GM12878 (cell line): ENCODE data around the gene ERICH2. TPM values are rescaled to one million over a fixed set of nuclear protein-coding genes. Genes with fewer than 3 reads are reported as not detected.

Experiments used
- ATAC-seq: fragments of 200-7000 bp; cut with Tn5 transposase; 3 replicates; pipeline ENCODE4 v1.9.1; 2020; ENCODE audit warnings: mild to moderate bottlenecking, moderate library complexity
- BruUV-seq: library from RNA; stranded (reverse); fragments of 400-500 nt; replicated peaks from 2 replicates; lab custom pipeline; 2021; lab: Mats Ljungman, UMichigan
- CTCF ChIA-PET: fragments of 300-600 bp; sonication (Branson Sonifier 250); formaldehyde crosslinking; extraction: SDS; loops from one replicate; lab custom pipeline; 2021; ENCODE audit warnings: inconsistent platforms; lab: Yijun Ruan, JAX
- POLR2A ChIA-PET: fragments of 350-600 bp; formaldehyde crosslinking; extraction: SDS; loops from one replicate; lab custom pipeline; 2021; ENCODE audit warnings: inconsistent platforms; lab: Charles Lee
- RAD21 ChIA-PET: fragments of 300-600 bp; sonication (Branson Sonifier 250); formaldehyde crosslinking; loops from one replicate; lab custom pipeline; 2023; ENCODE audit warnings: antibody characterized with exemption; ENCODE audit not compliant: unreplicated experiment; lab: Charles Lee
- SMC1A ChIA-PET: fragments of 300-600 bp; sonication (Branson Sonifier 250); formaldehyde crosslinking; loops from one replicate; lab custom pipeline; 2023; ENCODE audit not compliant: unreplicated experiment, uncharacterized antibody; lab: Charles Lee
- DNase-seq: peaks from one replicate; pipeline ENCODE4 v3.0.0-alpha.2; 2011; ENCODE audit warnings: low read depth, low spot score
- FAIRE-seq: peaks from 3 replicates; lab custom pipeline; 2011; peaks lifted over from hg19 to GRCh38; lab: Jason Lieb, UNC
- H2AFZ ChIP-seq: 2 replicates; pipeline ENCODE4 v1.6.0; 2011; ENCODE audit warnings: low read depth, low read length, control low read depth; ENCODE audit not compliant: control insufficient read depth
- H3K27ac ChIP-seq: 2 replicates; pipeline ENCODE4 v1.5.1; 2011; ENCODE audit warnings: control low read depth; ENCODE audit not compliant: control insufficient read depth, insufficient read depth
- H3K27me3 ChIP-seq, 2 experiments: replicated peaks in 1 of 2; 2 replicates each; pipeline versions ENCODE4 v1.6.0 to v1.6.1; 2011; ENCODE audit warnings: low read length in 1 of 2; ENCODE audit not compliant: control insufficient read depth in 2 of 2, insufficient read depth in 2 of 2
- H3K36me3 ChIP-seq, 2 experiments: 2 replicates each; pipeline ENCODE4 v1.5.1; 2011; ENCODE audit warnings: low read length in 1 of 2; ENCODE audit not compliant: control insufficient read depth in 2 of 2, insufficient read depth in 2 of 2
- H3K4me1 ChIP-seq: 2 replicates; pipeline ENCODE4 v1.6.1; 2011; ENCODE audit warnings: mild to moderate bottlenecking, low read length, moderate library complexity, mixed read lengths; ENCODE audit not compliant: control insufficient read depth, insufficient read depth
- H3K4me2 ChIP-seq: 2 replicates; pipeline ENCODE4 v1.6.0; 2011; ENCODE audit warnings: control low read depth; ENCODE audit not compliant: control insufficient read depth, insufficient read depth
- H3K4me3 ChIP-seq: fragments of 200-600 bp; sonication (generic); 2 replicates; pipeline ENCODE4 v1.5.1; 2016
- H3K79me2 ChIP-seq: 2 replicates; pipeline ENCODE4 v1.6.0; 2011; ENCODE audit warnings: low read length; ENCODE audit not compliant: control insufficient read depth, insufficient read depth
- H3K9ac ChIP-seq: 2 replicates; pipeline ENCODE4 v1.8.0; 2011; ENCODE audit warnings: low read length, control low read depth, mixed read lengths; ENCODE audit not compliant: control insufficient read depth, insufficient read depth
- H3K9me3 ChIP-seq: replicated peaks from 3 replicates; pipeline ENCODE4 v1.5.1; 2011; ENCODE audit warnings: mild to moderate bottlenecking, low read length; ENCODE audit not compliant: control insufficient read depth, insufficient read depth
- H4K20me1 ChIP-seq: 2 replicates; pipeline ENCODE4 v1.6.0; 2011; ENCODE audit not compliant: control insufficient read depth, insufficient read depth
- CEBPB ChIP-seq, 2 experiments: fragments of 150-350 bp in 1 of 2; IDR thresholded peaks; 2 replicates each; pipeline ENCODE4 v1.6.1; 2012 to 2014; ENCODE audit warnings: low read depth in 2 of 2, low read length in 2 of 2, borderline replicate concordance in 1 of 2, inconsistent platforms in 1 of 2
- CHD2 ChIP-seq: IDR thresholded peaks from 2 replicates; pipeline ENCODE4 v1.6.1; 2011; ENCODE audit warnings: low read depth, low read length, improper control_type of control experiment, borderline replicate concordance
- EGR1 ChIP-seq, 2 experiments: IDR thresholded peaks; 1 replicate in 1 of 2; 2 replicates in 1 of 2; pipeline ENCODE4 v1.6.1; 2011 to 2012; ENCODE audit warnings: low read depth in 2 of 2, low read length in 2 of 2, borderline replicate concordance in 1 of 2, mild to moderate bottlenecking in 1 of 2, moderate library complexity in 1 of 2
- POU2F2 ChIP-seq: IDR thresholded peaks from 3 replicates; pipeline ENCODE4 v1.6.1; 2011; ENCODE audit warnings: low read depth, mild to moderate bottlenecking, low read length, borderline replicate concordance
- RUNX3 ChIP-seq: IDR thresholded peaks from 2 replicates; pipeline ENCODE4 v1.6.1; 2012; ENCODE audit warnings: low read length, inconsistent platforms
- SPI1 ChIP-seq: IDR thresholded peaks from 2 replicates; pipeline ENCODE4 v1.6.1; 2011; ENCODE audit warnings: low read depth, mild to moderate bottlenecking, low read length, moderate library complexity, borderline replicate concordance; ENCODE audit not compliant: insufficient read depth
- WRNIP1 ChIP-seq: IDR thresholded peaks from 2 replicates; pipeline ENCODE4 v1.6.1; 2011; ENCODE audit warnings: low read depth, low read length, improper control_type of control experiment, borderline replicate concordance
- ZZZ3 ChIP-seq: IDR thresholded peaks from 2 replicates; pipeline ENCODE4 v1.6.1; 2011; ENCODE audit warnings: low read depth; ENCODE audit not compliant: control insufficient read depth, insufficient read length
- in situ Hi-C: fragments of 300-500 bp; cut with MboI; formaldehyde crosslinking; loops from 9 replicates; pipeline ENCODE4 v1.14.3; 2018; ENCODE audit warnings: mixed read lengths
- intact Hi-C: fragments of 100-400 bp; cut with micrococcal nuclease; formaldehyde crosslinking; loops from one replicate; pipeline ENCODE4 v1.14.2; 2022; ENCODE audit not compliant: unreplicated experiment
- polyA plus RNA-seq, 11 experiments: library from polyadenylated mRNA; depleted of rRNA in 4 of 11; unstranded in 6 of 11; stranded (reverse) in 5 of 11; fragments of >200 nt; fragmentation: Nextera tagmentation in 4 of 11; fragmentation: Illumina TruSeq in 1 of 11; extraction: Ambion mirVana in 4 of 11; extraction: Trizol in 1 of 11; gene quantifications; 1 replicate in 1 of 11; 2 replicates in 10 of 11; pipeline versions ENCODE4 v1.2.1 to v1.2.3, GENCODE V29; 2011 to 2016; ENCODE audit warnings: inconsistent platforms in 2 of 11, missing spikeins in 2 of 11, low read depth in 1 of 11
- total RNA-seq, 4 experiments: library from RNA; depleted of rRNA in 3 of 4; stranded (reverse); fragments of >200 nt in 3 of 4; fragmentation: Illumina TruSeq in 1 of 4; extraction: Trizol in 1 of 4; gene quantifications; 2 replicates each; pipeline versions ENCODE4 v1.2.1 to v1.2.3, GENCODE V29; 2013 to 2021
- TF ChIP-seq, protein P1 (sequence below): fragments of 450-650 bp; IDR thresholded peaks from 2 replicates; pipeline ENCODE4 v1.6.1; 2017; ENCODE audit warnings: mild to moderate bottlenecking, low read depth, inconsistent platforms; ENCODE audit not compliant: poor library complexity, severe bottlenecking
- TF ChIP-seq, protein P2 (sequence below): fragments of 450-650 bp; IDR thresholded peaks from 2 replicates; pipeline ENCODE4 v1.6.1; 2017; ENCODE audit warnings: borderline replicate concordance
- TF ChIP-seq, protein P3 (sequence below): IDR thresholded peaks from 2 replicates; pipeline ENCODE4 v1.6.1; 2012; ENCODE audit warnings: low read length, inconsistent platforms
- TF ChIP-seq, protein P4 (sequence below): IDR thresholded peaks from 2 replicates; pipeline ENCODE4 v1.6.1; 2011; ENCODE audit warnings: low read depth, mild to moderate bottlenecking, low read length, moderate library complexity, borderline replicate concordance; ENCODE audit errors: extremely low read depth
- TF ChIP-seq, protein P5 (sequence below): IDR thresholded peaks from 2 replicates; pipeline ENCODE4 v1.6.1; 2011; ENCODE audit warnings: mild to moderate bottlenecking, low read depth, low read length, moderate library complexity; ENCODE audit not compliant: insufficient replicate concordance
- TF ChIP-seq, protein P6 (sequence below): fragments of 450-650 bp; conservative IDR thresholded peaks from 2 replicates; pipeline ENCODE4 v1.6.1; 2017; ENCODE audit warnings: mild to moderate bottlenecking, moderate library complexity

The ERICH2 gene
- total and polyA plus RNA-seq, 10 of the 15 experiments (the other 5 are each of a cell fraction or from before 2014, with no cell fraction given) = not detected

DNA sequence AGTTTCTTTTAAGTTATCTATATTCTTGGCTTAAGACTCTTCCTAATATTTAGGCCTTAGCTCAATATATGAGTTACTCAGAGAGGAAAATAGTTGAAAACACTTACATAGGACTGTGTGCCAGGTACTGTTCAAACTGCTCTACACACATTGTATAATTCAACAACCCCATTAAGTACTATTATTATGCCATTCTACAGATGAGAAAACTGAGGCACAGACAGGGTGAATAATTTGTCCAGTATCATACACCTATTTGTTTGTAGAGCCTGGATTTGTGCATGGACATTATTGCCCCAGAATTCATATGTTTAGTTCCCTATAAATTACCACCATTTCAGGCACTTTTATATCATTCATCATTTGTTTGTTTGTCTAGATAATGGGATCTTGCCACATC, 28.8 kb downstream of the ERICH2 start:
- POLR2A ChIA-PET = no interaction called here
- BruUV-seq = no TSS peak
- H3K9me3 ChIP-seq = no peaks in the 10 kb centered on the region
- H2AFZ ChIP-seq = no peak overlapping the region
- intact Hi-C loops (no loop called here), in situ Hi-C loops (no loop called here)
- no peak overlapping the region for H3K27ac ChIP-seq
- no peak for FAIRE-seq
- SMC1A ChIA-PET = no interaction called here
- H3K4me2 ChIP-seq = no peak overlapping the region
- DNase-seq = no peak
- H3K79me2 ChIP-seq = no peaks in the 10 kb centered on the region
- no peaks in the 10 kb centered on the region for H3K4me1 ChIP-seq
- no peak for ATAC-seq
- H4K20me1 ChIP-seq = no peaks in the 10 kb centered on the region
- H3K36me3 ChIP-seq = no peaks in the 10 kb centered on the region
- RAD21 ChIA-PET = no interaction called here
- no peak overlapping the region for H3K4me3 ChIP-seq
- H3K9ac ChIP-seq = no peak overlapping the region
- H3K27me3 ChIP-seq = no peaks in the 10 kb centered on the region
- CTCF ChIA-PET = interaction anchor here (1.2 kb wide), 1 partner anchor 13 kb away, joined by 3 read pairs; no protein-coding TSS in a partner anchor
- TF ChIP-seq, protein P1, sequence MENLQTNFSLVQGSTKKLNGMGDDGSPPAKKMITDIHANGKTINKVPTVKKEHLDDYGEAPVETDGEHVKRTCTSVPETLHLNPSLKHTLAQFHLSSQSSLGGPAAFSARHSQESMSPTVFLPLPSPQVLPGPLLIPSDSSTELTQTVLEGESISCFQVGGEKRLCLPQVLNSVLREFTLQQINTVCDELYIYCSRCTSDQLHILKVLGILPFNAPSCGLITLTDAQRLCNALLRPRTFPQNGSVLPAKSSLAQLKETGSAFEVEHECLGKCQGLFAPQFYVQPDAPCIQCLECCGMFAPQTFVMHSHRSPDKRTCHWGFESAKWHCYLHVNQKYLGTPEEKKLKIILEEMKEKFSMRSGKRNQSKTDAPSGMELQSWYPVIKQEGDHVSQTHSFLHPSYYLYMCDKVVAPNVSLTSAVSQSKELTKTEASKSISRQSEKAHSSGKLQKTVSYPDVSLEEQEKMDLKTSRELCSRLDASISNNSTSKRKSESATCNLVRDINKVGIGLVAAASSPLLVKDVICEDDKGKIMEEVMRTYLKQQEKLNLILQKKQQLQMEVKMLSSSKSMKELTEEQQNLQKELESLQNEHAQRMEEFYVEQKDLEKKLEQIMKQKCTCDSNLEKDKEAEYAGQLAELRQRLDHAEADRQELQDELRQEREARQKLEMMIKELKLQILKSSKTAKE = no peak
- no peak for TF ChIP-seq WRNIP1
- TF ChIP-seq EGR1 (IDR thresholded peaks at IDR 0.05; ENCODE audit: borderline replicate concordance in 1 of 2, low read depth in 2 of 2, low read length in 2 of 2) = no peak
- TF ChIP-seq, protein P2, sequence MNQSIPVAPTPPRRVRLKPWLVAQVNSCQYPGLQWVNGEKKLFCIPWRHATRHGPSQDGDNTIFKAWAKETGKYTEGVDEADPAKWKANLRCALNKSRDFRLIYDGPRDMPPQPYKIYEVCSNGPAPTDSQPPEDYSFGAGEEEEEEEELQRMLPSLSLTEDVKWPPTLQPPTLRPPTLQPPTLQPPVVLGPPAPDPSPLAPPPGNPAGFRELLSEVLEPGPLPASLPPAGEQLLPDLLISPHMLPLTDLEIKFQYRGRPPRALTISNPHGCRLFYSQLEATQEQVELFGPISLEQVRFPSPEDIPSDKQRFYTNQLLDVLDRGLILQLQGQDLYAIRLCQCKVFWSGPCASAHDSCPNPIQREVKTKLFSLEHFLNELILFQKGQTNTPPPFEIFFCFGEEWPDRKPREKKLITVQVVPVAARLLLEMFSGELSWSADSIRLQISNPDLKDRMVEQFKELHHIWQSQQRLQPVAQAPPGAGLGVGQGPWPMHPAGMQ = no peak
- TF ChIP-seq CHD2 = no peak
- TF ChIP-seq POU2F2 = no peak
- TF ChIP-seq CEBPB (IDR thresholded peaks at IDR 0.05; ENCODE audit: borderline replicate concordance in 1 of 2, low read depth in 2 of 2, low read length in 2 of 2) = no peak
- TF ChIP-seq, protein P3, sequence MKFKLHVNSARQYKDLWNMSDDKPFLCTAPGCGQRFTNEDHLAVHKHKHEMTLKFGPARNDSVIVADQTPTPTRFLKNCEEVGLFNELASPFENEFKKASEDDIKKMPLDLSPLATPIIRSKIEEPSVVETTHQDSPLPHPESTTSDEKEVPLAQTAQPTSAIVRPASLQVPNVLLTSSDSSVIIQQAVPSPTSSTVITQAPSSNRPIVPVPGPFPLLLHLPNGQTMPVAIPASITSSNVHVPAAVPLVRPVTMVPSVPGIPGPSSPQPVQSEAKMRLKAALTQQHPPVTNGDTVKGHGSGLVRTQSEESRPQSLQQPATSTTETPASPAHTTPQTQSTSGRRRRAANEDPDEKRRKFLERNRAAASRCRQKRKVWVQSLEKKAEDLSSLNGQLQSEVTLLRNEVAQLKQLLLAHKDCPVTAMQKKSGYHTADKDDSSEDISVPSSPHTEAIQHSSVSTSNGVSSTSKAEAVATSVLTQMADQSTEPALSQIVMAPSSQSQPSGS = no peak
- TF ChIP-seq, protein P4, sequence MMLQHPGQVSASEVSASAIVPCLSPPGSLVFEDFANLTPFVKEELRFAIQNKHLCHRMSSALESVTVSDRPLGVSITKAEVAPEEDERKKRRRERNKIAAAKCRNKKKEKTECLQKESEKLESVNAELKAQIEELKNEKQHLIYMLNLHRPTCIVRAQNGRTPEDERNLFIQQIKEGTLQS = no peak
- TF ChIP-seq, protein P5, sequence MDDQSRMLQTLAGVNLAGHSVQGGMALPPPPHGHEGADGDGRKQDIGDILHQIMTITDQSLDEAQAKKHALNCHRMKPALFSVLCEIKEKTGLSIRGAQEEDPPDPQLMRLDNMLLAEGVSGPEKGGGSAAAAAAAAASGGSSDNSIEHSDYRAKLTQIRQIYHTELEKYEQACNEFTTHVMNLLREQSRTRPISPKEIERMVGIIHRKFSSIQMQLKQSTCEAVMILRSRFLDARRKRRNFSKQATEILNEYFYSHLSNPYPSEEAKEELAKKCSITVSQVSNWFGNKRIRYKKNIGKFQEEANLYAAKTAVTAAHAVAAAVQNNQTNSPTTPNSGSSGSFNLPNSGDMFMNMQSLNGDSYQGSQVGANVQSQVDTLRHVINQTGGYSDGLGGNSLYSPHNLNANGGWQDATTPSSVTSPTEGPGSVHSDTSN = no peak
- no peak for TF ChIP-seq SPI1
- no peak for TF ChIP-seq RUNX3
- TF ChIP-seq, protein P6, sequence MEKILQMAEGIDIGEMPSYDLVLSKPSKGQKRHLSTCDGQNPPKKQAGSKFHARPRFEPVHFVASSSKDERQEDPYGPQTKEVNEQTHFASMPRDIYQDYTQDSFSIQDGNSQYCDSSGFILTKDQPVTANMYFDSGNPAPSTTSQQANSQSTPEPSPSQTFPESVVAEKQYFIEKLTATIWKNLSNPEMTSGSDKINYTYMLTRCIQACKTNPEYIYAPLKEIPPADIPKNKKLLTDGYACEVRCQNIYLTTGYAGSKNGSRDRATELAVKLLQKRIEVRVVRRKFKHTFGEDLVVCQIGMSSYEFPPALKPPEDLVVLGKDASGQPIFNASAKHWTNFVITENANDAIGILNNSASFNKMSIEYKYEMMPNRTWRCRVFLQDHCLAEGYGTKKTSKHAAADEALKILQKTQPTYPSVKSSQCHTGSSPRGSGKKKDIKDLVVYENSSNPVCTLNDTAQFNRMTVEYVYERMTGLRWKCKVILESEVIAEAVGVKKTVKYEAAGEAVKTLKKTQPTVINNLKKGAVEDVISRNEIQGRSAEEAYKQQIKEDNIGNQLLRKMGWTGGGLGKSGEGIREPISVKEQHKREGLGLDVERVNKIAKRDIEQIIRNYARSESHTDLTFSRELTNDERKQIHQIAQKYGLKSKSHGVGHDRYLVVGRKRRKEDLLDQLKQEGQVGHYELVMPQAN = no peak
- TF ChIP-seq ZZZ3 = no peak
